HepG2 (cell line): Measurements from ENCODE around the gene ACP2. TPM values are rescaled to one million over a fixed set of nuclear protein-coding genes. Genes with fewer than 3 reads are reported as not detected.

Experiments
- DPF2 ChIP-seq: sonication (generic); formaldehyde crosslinking; IDR thresholded peaks from 2 replicates; pipeline ENCODE4 v1.4.0; 2020; ENCODE audit warnings: mild to moderate bottlenecking, low read depth, missing genetic modification reagents, borderline replicate concordance
- GATAD2A ChIP-seq: IDR thresholded peaks from 2 replicates; pipeline ENCODE4 v1.6.1; 2016
- SOX13 ChIP-seq, 3 experiments: fragments of 450-650 bp in 1 of 3; sonication (generic) in 1 of 3; formaldehyde crosslinking in 1 of 3; IDR thresholded peaks in 2 of 3; conservative IDR thresholded peaks in 1 of 3; 2 replicates each; pipeline versions ENCODE4 v1.5.0 to v1.6.1; 2016 to 2020; ENCODE audit warnings: antibody characterized with exemption in 1 of 3, mild to moderate bottlenecking in 1 of 3, missing compliant biosample characterization in 1 of 3, missing genetic modification reagents in 1 of 3, moderate library complexity in 1 of 3
- ZBTB8A ChIP-seq: sonication (generic); formaldehyde crosslinking; IDR thresholded peaks from 2 replicates; pipeline ENCODE4 v1.4.0; 2020; ENCODE audit warnings: mild to moderate bottlenecking, low read depth, missing genetic modification reagents, borderline replicate concordance
- ZNF12 ChIP-seq: sonication (generic); formaldehyde crosslinking; IDR thresholded peaks from 2 replicates; pipeline ENCODE4 v1.5.0; 2020; ENCODE audit warnings: missing genetic modification reagents
- ZNF431 ChIP-seq: sonication (generic); formaldehyde crosslinking; IDR thresholded peaks from 2 replicates; pipeline ENCODE4 v1.9.0; 2022; ENCODE audit warnings: missing genetic modification reagents, low read depth, mild to moderate bottlenecking, borderline replicate concordance
- polyA plus RNA-seq, 8 experiments: library from polyadenylated mRNA; depleted of rRNA in 3 of 8; stranded (reverse) in 7 of 8; unstranded in 1 of 8; fragments of >200 nt; fragmentation: Illumina TruSeq in 4 of 8; extraction: Trizol in 4 of 8; gene quantifications; 2 replicates each; pipeline versions ENCODE4 v1.2.1 to v1.2.3, GENCODE V29; 2011 to 2016; ENCODE audit warnings: low read depth in 4 of 8, missing spikeins in 1 of 8, mixed read lengths in 1 of 8; ENCODE audit not compliant: insufficient read depth in 1 of 8
- total RNA-seq, 5 experiments: library from RNA; depleted of rRNA; stranded (reverse); fragments of >200 nt; fragmentation: Illumina TruSeq; extraction: Trizol; gene quantifications; 2 replicates each; pipeline ENCODE4 v1.2.3, GENCODE V29; 2016; ENCODE audit warnings: low read depth in 1 of 5
- TF ChIP-seq, protein P1 (sequence below): sonication (generic); formaldehyde crosslinking; IDR thresholded peaks from 2 replicates; pipeline ENCODE4 v1.4.0; 2020; ENCODE audit warnings: missing genetic modification reagents
- TF ChIP-seq, protein P2 (sequence below): sonication (generic); formaldehyde crosslinking; IDR thresholded peaks from 2 replicates; pipeline ENCODE4 v1.4.0; 2020; ENCODE audit warnings: mild to moderate bottlenecking, missing genetic modification reagents
- TF ChIP-seq, protein P3 (sequence below): IDR thresholded peaks from 2 replicates; pipeline ENCODE4 v1.6.1; 2016; ENCODE audit warnings: low read depth, control low read depth

Gene ACP2
- total and polyA plus RNA-seq, 2 of the 13 experiments (the other 11 are each of a cell fraction or from before 2014, with no cell fraction given): 17.7 to 20.2 TPM

DNA sequence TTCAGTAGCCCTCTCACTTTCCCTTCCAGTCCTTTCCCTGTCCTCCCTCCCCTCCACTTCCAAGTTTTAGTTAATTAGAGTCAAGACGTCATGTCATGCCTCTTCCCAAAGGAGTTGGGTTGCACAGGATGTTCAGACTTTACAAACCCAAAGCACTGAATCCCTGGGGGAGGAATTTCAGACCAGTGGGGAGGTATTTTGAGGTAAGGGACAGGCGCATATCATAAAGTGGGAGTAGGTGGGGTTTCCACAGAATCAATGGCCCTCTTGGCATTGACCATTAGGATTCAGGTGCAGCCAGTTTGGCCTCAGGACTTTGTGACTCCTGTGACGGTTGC is 733 bp upstream of the ACP2 start (continued):
- TF ChIP-seq, protein P1, sequence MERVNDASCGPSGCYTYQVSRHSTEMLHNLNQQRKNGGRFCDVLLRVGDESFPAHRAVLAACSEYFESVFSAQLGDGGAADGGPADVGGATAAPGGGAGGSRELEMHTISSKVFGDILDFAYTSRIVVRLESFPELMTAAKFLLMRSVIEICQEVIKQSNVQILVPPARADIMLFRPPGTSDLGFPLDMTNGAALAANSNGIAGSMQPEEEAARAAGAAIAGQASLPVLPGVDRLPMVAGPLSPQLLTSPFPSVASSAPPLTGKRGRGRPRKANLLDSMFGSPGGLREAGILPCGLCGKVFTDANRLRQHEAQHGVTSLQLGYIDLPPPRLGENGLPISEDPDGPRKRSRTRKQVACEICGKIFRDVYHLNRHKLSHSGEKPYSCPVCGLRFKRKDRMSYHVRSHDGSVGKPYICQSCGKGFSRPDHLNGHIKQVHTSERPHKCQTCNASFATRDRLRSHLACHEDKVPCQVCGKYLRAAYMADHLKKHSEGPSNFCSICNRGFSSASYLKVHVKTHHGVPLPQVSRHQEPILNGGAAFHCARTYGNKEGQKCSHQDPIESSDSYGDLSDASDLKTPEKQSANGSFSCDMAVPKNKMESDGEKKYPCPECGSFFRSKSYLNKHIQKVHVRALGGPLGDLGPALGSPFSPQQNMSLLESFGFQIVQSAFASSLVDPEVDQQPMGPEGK (CRISPR knock-in tag): peak; percentile 1; the same call in 1 of the 2 replicates
- no peak for TF ChIP-seq SOX13 (IDR thresholded peaks at IDR 0.05)
- TF ChIP-seq SOX13 (CRISPR knock-in tag; conservative IDR thresholded peaks at IDR 0.05 in 1 of 2, IDR thresholded peaks at IDR 0.05 in 1 of 2): 0 out of 4 replicates have a peak, but pooled peaks of 1 of the 2 experiments have one; percentile 6
- TF ChIP-seq, protein P2, sequence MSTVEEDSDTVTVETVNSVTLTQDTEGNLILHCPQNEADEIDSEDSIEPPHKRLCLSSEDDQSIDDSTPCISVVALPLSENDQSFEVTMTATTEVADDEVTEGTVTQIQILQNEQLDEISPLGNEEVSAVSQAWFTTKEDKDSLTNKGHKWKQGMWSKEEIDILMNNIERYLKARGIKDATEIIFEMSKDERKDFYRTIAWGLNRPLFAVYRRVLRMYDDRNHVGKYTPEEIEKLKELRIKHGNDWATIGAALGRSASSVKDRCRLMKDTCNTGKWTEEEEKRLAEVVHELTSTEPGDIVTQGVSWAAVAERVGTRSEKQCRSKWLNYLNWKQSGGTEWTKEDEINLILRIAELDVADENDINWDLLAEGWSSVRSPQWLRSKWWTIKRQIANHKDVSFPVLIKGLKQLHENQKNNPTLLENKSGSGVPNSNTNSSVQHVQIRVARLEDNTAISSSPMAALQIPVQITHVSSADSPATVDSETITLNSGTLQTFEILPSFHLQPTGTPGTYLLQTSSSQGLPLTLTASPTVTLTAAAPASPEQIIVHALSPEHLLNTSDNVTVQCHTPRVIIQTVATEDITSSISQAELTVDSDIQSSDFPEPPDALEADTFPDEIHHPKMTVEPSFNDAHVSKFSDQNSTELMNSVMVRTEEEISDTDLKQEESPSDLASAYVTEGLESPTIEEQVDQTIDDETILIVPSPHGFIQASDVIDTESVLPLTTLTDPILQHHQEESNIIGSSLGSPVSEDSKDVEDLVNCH (CRISPR knock-in tag): no peak
- no peak for TF ChIP-seq ZNF12 (CRISPR knock-in tag)
- TF ChIP-seq ZNF431 (CRISPR knock-in tag): 0 out of 2 replicates have a peak, but pooled peaks have one; percentile 8
- TF ChIP-seq, protein P3, sequence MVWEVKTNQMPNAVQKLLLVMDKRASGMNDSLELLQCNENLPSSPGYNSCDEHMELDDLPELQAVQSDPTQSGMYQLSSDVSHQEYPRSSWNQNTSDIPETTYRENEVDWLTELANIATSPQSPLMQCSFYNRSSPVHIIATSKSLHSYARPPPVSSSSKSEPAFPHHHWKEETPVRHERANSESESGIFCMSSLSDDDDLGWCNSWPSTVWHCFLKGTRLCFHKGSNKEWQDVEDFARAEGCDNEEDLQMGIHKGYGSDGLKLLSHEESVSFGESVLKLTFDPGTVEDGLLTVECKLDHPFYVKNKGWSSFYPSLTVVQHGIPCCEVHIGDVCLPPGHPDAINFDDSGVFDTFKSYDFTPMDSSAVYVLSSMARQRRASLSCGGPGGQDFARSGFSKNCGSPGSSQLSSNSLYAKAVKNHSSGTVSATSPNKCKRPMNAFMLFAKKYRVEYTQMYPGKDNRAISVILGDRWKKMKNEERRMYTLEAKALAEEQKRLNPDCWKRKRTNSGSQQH (CRISPR knock-in tag): 0 out of 2 replicates have a peak, but pooled peaks have one; percentile 1
- 0 out of 2 replicates have a peak, but pooled peaks have one; percentile 11 for TF ChIP-seq DPF2 (CRISPR knock-in tag)
- peak; percentile 26; the same call in 1 of the 2 replicates for TF ChIP-seq GATAD2A (CRISPR knock-in tag)
- TF ChIP-seq ZBTB8A (CRISPR knock-in tag): no peak
